ENCODE data around the gene NCEH1.
"Not testable (repeated sequence)": the region's sequence is repeated elsewhere in the genome, so short reads cannot be mapped to it uniquely, and the experiment has no call there.

The NCEH1 gene

GRCh38 chr3:172710664-172711453 is at the start of gene NCEH1:
Gene NCEH1 (minus strand): TSS chr3:172711067. CDS start chr3:172710984, 83 bp downstream.
- DNase-seq (ENCODE audit: low read depth, low spot score): peak; percentile 30

- DNase-seq (ENCODE audit: low read depth, low spot score): not testable (repeated sequence)
Observed at GRCh38 chr3:172760416-172760815, 49.5 kb upstream of the NCEH1 start.

- no peak for DNase-seq (ENCODE audit: low read depth, low spot score)
Observed at GRCh38 chr3:172753125-172753524, 42.3 kb upstream of the NCEH1 start.

GRCh38 chr3:172752651-172753050 is 41.8 kb upstream of the NCEH1 start:
- DNase-seq (ENCODE audit: low read depth, low spot score): no peak

- DNase-seq (ENCODE audit: low read depth, low spot score): no peak
Observed at GRCh38 chr3:172751175-172751704, 40.4 kb upstream of the NCEH1 start.

- peak; percentile 91 for DNase-seq (ENCODE audit: low read depth, low spot score)
Observed at GRCh38 chr3:172750368-172751174, 39.7 kb upstream of the NCEH1 start, which contains the start of gene ECT2. Gene ECT2 (plus strand): TSS chr3:172750726. CDS start chr3:172754531, 3,805 bp downstream.

GRCh38 chr3:172750069-172750367 is 39.2 kb upstream of the NCEH1 start:
- DNase-seq (ENCODE audit: low read depth, low spot score): no peak

GRCh38 chr3:172749230-172749965 is 38.5 kb upstream of the NCEH1 start:
- no peak for DNase-seq (ENCODE audit: low read depth, low spot score)

- DNase-seq (ENCODE audit: low read depth, low spot score): no peak
Observed at GRCh38 chr3:172746475-172746874, 35.6 kb upstream of the NCEH1 start.

- no peak for DNase-seq (ENCODE audit: low read depth, low spot score)
Observed at GRCh38 chr3:172739462-172739861, 28.6 kb upstream of the NCEH1 start.

- DNase-seq (ENCODE audit: low read depth, low spot score): no peak
Observed at GRCh38 chr3:172735014-172735413, 24.1 kb upstream of the NCEH1 start.

GRCh38 chr3:172726380-172726779 is 15.5 kb upstream of the NCEH1 start:
- DNase-seq (ENCODE audit: low read depth, low spot score): no peak

GRCh38 chr3:172722536-172723040 is 11.7 kb upstream of the NCEH1 start:
- DNase-seq (ENCODE audit: low read depth, low spot score): not testable (repeated sequence)

GRCh38 chr3:172717493-172718088 is 6.7 kb upstream of the NCEH1 start:
- no peak for DNase-seq (ENCODE audit: low read depth, low spot score)

- DNase-seq (ENCODE audit: low read depth, low spot score): no peak
Observed at GRCh38 chr3:172716476-172716875, 5.6 kb upstream of the NCEH1 start.

GRCh38 chr3:172713316-172713715 is 2.4 kb upstream of the NCEH1 start:
- no peak for DNase-seq (ENCODE audit: low read depth, low spot score)

GRCh38 chr3:172711454-172711795 is 558 bp upstream of the NCEH1 start:
- DNase-seq (ENCODE audit: low read depth, low spot score): no peak

GRCh38 chr3:172709774-172710663 is 848 bp downstream of the NCEH1 start:
- DNase-seq (ENCODE audit: low read depth, low spot score): no peak

- no peak for DNase-seq (ENCODE audit: low read depth, low spot score)
Observed at GRCh38 chr3:172708921-172709773, 1.7 kb downstream of the NCEH1 start.
